Pancreas (tissue), 10 donors: ENCODE data around the gene CDH22. TPM values are rescaled to one million over a fixed set of nuclear protein-coding genes. Genes with fewer than 3 reads are reported as not detected.
A peak's percentile ranks its signal among the peaks of the same experiment; 100 is the strongest.

Experiments used
- ATAC-seq, 4 donors: fragments of 200-7000 bp; cut with Tn5 transposase; one replicate each; pipeline versions ENCODE4 v1.8.0 to v1.9.1; 2020; ENCODE audit warnings: mild to moderate bottlenecking in 4 of 4, moderate library complexity in 4 of 4
- DNase-seq, 6 donors: peaks; one replicate each; pipeline ENCODE4 v3.0.0-alpha.2; 2020
- FAIRE-seq: peaks from 2 replicates; lab custom pipeline; 2012; peaks lifted over from hg19 to GRCh38; lab: Jason Lieb, UNC
- H3K27ac ChIP-seq, 4 donors: fragments of 200-600 bp; sonication (generic); 1 replicate in 3 of 4; 2 replicates in 1 of 4; pipeline versions ENCODE4 v1.5.0 to v1.8.0; 2020
- H3K27me3 ChIP-seq, 4 donors: fragments of 200-600 bp; one replicate each; pipeline ENCODE4 v1.8.0; 2021
- H3K36me3 ChIP-seq, 3 donors: fragments of 200-600 bp; sonication (generic) in 1 of 3; one replicate each; pipeline versions ENCODE4 v1.5.0 to v1.8.0; 2020 to 2021
- H3K4me1 ChIP-seq, 3 donors: fragments of 200-600 bp; one replicate each; pipeline ENCODE4 v1.8.0; 2021
- H3K4me3 ChIP-seq, 4 donors: fragments of 200-600 bp; sonication (generic) in 2 of 4; one replicate each; pipeline versions ENCODE4 v1.5.0 to v1.8.0; 2020 to 2021
- H3K9me3 ChIP-seq, 4 donors: fragments of 200-600 bp; one replicate each; pipeline ENCODE4 v1.8.0; 2021
- CTCF ChIP-seq, 4 donors: fragments of 200-600 bp; sonication (generic) in 3 of 4; IDR thresholded peaks; one replicate each; pipeline versions ENCODE4 v1.5.0 to v1.8.0; 2021; ENCODE audit warnings: antibody characterized with exemption in 4 of 4
- WGBS, 2 donors: extraction: QIAGEN DNeasy Blood & Tissue Kit; methylation state at CpG; one replicate each; pipeline ENCODE4 v1.1.7; 2013; 5-methylcytosine and 5-hydroxymethylcytosine counted together
- intact Hi-C, 3 donors: fragments of 100-400 bp; cut with DNase I; formaldehyde crosslinking; loops; one replicate each; pipeline versions ENCODE4 v1.11.1 to v1.14.2; 2022
- polyA plus RNA-seq, 2 donors: library from polyadenylated mRNA; stranded (reverse); fragments of 200-250 nt; gene quantifications; one replicate each; pipeline ENCODE4 v1.2.3, GENCODE V29; 2013
- total RNA-seq, 6 donors: library from RNA; stranded (reverse); fragmentation: NEBNext Ultra II Directional in 4 of 6; extraction: Animal tissue kit (Norgen Biotek cat#: 25700) in 4 of 6; gene quantifications; one replicate each; pipeline versions ENCODE4 v1.2.1 to v1.2.4, GENCODE V29; 2021 to 2023
- donor health status: healthy with polysubstance abuse.
- donor health status: DM: no; HTN: no; CAD: no; lungs with moderate emphysema.
- donor health status: DM: no; HTN: no; CAD: no.
- donor health status: control.
- donor health status: control.
- donor health status: Bipolar disorder and iron deficiency.
- donor health status: DM: yes; HTN: yes; CAD: no.
- donor health status: DM: no; HTN: no; CAD: no.
- donor health status: DM: no; HTN: no; CAD: no.
- donor health status: DM: yes; HTN: yes; CAD: no.

The CDH22 gene
- total and polyA plus RNA-seq, 8 donors, result 0.97 to 11.9 (median 3.3) TPM

GRCh38 chr20:46228670-46229069 lies 79.6 kb downstream of the CDH22 start:
- WGBS, 2 donors, result 45 to 52% methylated on average over 7 to 8 of the region's 8 CpGs
- FAIRE-seq (no peak), ATAC-seq (peak in 2 of 4 donors; percentile 58 to 67), DNase-seq (no peak)
- no peak for TF ChIP-seq CTCF (IDR thresholded peaks at IDR 0.05)
- peaks cover 0 to 3% (median 0%) of the 10 kb centered on the region in 4 donors for H3K27me3 ChIP-seq
- H3K27ac ChIP-seq, result no peak overlapping the region
- no peaks in the 10 kb centered on the region for H3K4me1 ChIP-seq
- H3K36me3 ChIP-seq, result no peaks in the 10 kb centered on the region
- no peak overlapping the region for H3K4me3 ChIP-seq
- intact Hi-C loops, result no loop called here
- H3K9me3 ChIP-seq, result no peaks in the 10 kb centered on the region

- no peak for TF ChIP-seq CTCF (IDR thresholded peaks at IDR 0.05)
- intact Hi-C loops, result no loop called here
- WGBS, 2 donors, result 46 to 69% methylated on average over 27 to 33 of the region's 33 CpGs
- Histone ChIP-seq H3K27ac (no peak overlapping the region), H3K27me3 (peaks cover 0 to 3% (median 0%) of the 10 kb centered on the region in 4 donors), H3K4me1 (no peaks in the 10 kb centered on the region), H3K4me3 (no peak overlapping the region), H3K9me3 (no peaks in the 10 kb centered on the region), H3K36me3 (no peaks in the 10 kb centered on the region)
- ATAC-seq, result no peak
- no peak for FAIRE-seq
- DNase-seq, result no peak
Observed at GRCh38 chr20:46227272-46227767, 81.0 kb downstream of the CDH22 start.

- ATAC-seq (no peak), DNase-seq (no peak), FAIRE-seq (no peak)
- Histone ChIP-seq H3K27ac (no peak overlapping the region), H3K4me3 (no peak overlapping the region), H3K36me3 (no peaks in the 10 kb centered on the region), H3K27me3 (peaks cover 0 to 3% (median 0%) of the 10 kb centered on the region in 4 donors), H3K4me1 (no peaks in the 10 kb centered on the region), H3K9me3 (no peaks in the 10 kb centered on the region)
- WGBS, 2 donors, result 35 to 44% methylated on average over 8 of the region's 8 CpGs
- intact Hi-C loops, result no loop called here
- no peak for TF ChIP-seq CTCF (IDR thresholded peaks at IDR 0.05)
Observed at GRCh38 chr20:46226602-46227001, 81.7 kb downstream of the CDH22 start.

- peak in 2 of 6 donors; percentile 21 to 31 for DNase-seq
- Histone ChIP-seq H3K9me3 (no peaks in the 10 kb centered on the region), H3K36me3 (no peaks in the 10 kb centered on the region), H3K27me3 (peaks cover 0 to 3% (median 0%) of the 10 kb centered on the region in 4 donors), H3K27ac (no peak overlapping the region), H3K4me3 (no peak overlapping the region), H3K4me1 (no peaks in the 10 kb centered on the region)
- intact Hi-C loops, result no loop called here
- peak in 3 of 4 donors; percentile 25 to 77 (median 68) for ATAC-seq
- 41 to 47% methylated on average over 14 of the region's 14 CpGs for WGBS, 2 donors
- no peak for FAIRE-seq
- TF ChIP-seq CTCF (IDR thresholded peaks at IDR 0.05), result no peak
Observed at GRCh38 chr20:46222521-46223007, 85.7 kb downstream of the CDH22 start.

GRCh38 chr20:46221256-46221833 lies 87.0 kb downstream of the CDH22 start:
- no peak for FAIRE-seq
- Histone ChIP-seq H3K36me3 (no peaks in the 10 kb centered on the region), H3K9me3 (no peaks in the 10 kb centered on the region), H3K4me3 (no peak overlapping the region), H3K4me1 (no peaks in the 10 kb centered on the region), H3K27me3 (peaks cover 0 to 3% (median 0%) of the 10 kb centered on the region in 4 donors), H3K27ac (no peak overlapping the region)
- DNase-seq, result no peak
- intact Hi-C loops, result no loop called here
- no peak for ATAC-seq
- WGBS, 2 donors, result 79 to 81% methylated on average over 9 of the region's 9 CpGs
- TF ChIP-seq CTCF (IDR thresholded peaks at IDR 0.05), result no peak
